T-helper 1 cell (primary cell): Measurements from ENCODE around the gene ZBTB47.

Experiments used
- DNase-seq, 5 donors: peaks; one replicate each; pipeline ENCODE4 v3.0.0-alpha.2; 2012 to 2020

Gene ZBTB47

DNA sequence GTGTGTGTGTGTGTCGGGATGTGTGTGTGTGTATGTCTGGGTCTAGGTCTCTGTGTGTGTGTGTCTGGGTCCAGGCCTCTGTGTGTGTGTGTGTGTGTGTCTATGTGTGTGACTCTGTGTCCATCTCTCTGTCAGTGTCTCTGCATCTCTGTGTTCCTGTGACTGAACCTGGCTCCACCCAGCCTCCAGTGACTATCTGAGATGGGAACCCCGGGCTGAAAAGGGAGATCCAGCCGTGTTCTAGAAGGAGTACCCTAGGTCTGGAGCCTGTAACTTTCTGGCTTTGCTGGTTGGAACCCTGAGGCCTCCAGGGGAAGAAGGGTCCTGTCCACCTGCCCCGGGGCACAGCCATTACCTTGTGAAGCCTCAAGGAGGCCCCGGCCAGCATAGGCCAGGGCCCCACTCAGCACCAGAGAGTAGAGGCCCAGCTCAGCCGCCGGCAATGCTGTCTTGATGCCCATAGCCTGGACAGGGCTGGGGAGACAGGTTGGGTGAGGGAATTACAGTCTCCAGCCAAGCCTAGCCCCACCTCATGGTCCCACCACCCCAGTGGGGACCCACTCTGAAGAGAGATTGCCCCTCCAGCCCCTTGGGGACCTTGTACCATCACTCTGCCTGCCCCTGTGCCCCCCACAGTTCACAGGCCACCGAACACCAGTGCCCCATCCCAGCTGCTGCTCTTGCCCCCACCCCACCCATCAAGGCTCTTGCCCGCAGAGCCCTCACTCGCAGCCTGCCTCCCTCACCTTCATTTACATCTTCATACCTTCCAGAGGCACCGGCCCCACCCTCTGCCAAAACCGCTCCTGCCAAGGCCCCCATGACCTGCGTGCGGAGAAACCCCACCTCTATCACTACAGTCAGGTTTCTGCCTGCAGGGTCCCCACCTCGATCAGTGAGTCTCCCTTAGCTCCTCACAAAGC is 47.1 kb downstream of the ZBTB47 start:
- no peak for DNase-seq

DNA sequence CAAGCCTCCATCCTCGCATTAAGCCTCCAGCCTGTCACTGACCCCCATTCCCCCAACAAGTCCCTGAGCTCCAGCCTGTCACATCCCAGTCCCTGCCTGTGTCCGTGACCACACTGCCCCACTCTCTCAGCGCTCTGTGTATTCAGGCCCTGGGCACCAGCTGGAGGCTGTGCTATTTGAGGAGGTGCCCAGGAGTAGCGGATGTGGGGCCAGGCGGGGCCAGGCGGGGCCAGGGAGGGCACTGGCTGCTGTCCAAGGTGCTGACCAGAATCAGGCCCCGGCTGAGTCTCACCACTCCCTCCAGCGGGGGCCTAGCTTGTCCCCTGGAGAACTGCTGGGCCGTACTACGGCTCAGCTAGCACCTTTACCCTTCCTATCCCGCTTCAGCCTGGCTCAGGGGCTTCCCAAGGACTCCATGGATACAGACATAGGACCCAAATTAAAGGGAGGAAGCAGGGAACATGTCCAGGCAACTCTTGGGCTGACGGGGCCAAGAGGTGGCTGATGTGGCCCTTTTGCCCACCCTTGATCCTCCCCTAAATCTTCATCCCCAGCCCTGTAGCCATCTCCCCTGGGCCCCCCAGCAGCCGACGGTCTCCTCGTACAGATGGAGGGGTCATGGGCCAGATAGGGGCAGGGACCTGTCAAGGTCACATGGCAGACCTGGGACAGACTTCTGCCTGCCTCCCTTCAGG is 48.0 kb downstream of the ZBTB47 start:
- peak in 4 of 5 donors; percentile 36 to 54 (median 46) for DNase-seq

GRCh38 chr3:42702066-42702951 is 48.8 kb downstream of the ZBTB47 start, which contains the start of gene HHATL:
Gene HHATL, minus strand, starts transcription at chr3:42702798. Its CDS starts 1,972 bp downstream, at chr3:42700826.
- DNase-seq, result no peak

- DNase-seq, result no peak
Observed at GRCh38 chr3:42702982-42703694, 49.6 kb downstream of the ZBTB47 start.

DNA sequence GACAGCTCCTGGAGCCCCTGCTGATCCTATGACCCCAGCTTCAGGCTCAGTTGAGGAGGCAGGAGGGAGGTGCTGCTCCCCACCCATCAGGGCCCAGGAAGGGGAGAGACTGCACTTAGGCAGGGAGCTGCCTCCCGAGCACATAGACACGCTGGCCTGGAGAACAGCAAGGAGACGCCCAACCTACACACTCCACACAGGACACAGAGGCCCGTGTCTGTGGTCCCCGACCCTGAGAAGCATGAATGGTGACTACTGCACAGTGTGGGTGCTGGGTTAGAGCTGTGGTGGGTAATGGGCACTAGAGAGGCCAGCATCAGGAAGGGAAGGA is 50.2 kb downstream of the ZBTB47 start:
- DNase-seq, result no peak

DNA sequence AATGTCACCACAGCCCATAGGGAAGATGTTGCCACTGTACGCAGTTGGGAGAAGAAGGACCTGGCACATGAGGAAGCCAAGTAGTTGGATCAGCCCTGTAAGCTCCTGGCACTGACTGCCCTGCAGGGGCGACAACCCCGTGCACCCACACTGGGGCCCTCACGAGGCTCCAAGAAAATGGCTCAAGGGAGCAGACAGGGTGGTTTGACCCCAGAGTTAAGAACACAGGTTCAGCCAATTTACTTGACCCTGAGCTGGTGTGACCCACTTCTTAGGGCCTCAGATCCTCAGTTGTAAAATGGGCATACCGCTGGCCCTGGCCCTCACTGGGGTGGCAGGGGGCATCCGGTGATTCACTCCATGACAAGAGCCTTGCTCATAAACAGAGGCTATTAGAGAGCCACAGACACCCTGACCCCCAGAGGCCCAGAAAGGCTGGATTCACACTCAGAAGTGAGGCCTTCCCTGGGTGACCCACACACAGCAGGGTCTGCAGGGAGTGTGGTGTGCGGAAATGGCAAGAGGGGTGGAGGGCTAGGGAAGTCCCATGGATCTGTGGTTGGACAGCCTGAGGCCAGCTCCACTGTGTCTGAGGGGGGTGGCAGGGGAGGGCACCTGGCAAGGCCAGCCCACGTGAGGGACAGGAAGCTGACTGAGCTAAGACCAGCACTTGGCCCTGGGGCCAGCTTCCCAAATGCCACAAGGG is 50.8 kb downstream of the ZBTB47 start:
- DNase-seq, result no peak

- no peak for DNase-seq
Observed at GRCh38 chr3:42705058-42705767, 51.7 kb downstream of the ZBTB47 start.

DNA sequence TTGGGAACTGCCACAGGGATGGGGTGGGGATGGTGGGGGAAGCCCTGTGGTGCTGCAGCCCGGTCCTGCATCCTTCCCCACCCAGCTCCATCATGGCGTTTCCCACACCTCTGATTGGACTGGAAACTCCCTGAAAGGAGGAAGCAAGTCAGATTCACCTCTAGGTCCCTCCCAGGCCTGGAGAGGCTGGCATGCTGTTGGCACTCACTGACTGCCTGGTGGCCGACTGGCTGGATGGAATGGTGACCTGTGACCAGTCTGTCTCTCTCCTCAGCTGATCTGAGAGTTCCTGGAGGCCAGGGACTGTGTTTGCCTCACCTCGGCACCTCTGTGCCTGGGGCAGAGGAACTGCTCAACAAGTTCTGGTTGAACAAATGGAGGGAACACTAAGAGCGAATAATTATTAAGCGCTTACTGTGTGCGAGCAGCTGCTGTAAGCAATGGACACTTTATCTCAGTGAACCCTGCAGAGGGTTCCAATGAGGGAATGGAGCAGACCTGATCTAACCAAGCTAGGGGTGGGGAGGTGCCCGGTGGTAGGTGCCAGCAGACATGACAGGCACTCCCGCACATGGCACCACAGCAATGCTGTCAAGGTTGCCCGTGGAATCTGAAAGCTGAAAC is 52.6 kb downstream of the ZBTB47 start:
- DNase-seq, result peak in 1 of 5 donors; percentile 2

GRCh38 chr3:42706721-42707619 is 53.5 kb downstream of the ZBTB47 start:
- peak in 1 of 5 donors; percentile 4 for DNase-seq

DNA sequence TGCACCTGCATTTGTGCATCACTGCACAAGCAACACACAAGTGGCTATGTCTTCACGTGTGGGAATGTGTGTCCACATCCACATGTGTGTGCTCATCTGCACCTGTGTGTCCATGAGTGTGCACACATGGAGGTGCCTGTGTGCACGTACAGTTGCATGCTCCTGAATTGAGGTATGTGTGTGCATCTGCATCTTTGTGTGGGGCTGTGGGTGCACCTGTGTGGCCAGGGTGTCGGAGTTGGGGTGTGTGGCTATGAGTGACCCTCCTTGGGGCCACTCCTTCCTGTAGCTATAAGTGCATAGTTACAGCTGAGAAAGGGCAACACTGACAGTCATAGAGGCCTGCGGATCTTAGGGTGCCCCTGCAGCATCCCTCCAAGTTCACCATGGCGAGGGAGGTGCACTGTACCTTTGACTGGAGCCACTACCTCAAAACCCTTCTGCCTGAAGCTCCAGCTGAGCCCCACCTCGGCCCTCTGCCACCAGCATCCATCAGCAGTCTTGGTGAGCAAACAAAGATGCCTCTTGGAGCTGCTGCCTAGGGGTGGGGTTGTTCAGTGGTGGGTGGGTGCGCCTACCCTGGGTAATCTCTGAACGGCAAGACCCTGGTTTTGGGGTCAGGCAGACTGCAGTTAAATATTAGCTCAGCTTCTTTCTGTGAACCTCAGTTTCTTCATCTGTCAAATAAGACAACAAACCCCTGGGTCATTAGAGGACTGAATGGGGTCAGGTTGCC is 54.3 kb downstream of the ZBTB47 start:
- DNase-seq, result peak in 1 of 5 donors; percentile 4

DNA sequence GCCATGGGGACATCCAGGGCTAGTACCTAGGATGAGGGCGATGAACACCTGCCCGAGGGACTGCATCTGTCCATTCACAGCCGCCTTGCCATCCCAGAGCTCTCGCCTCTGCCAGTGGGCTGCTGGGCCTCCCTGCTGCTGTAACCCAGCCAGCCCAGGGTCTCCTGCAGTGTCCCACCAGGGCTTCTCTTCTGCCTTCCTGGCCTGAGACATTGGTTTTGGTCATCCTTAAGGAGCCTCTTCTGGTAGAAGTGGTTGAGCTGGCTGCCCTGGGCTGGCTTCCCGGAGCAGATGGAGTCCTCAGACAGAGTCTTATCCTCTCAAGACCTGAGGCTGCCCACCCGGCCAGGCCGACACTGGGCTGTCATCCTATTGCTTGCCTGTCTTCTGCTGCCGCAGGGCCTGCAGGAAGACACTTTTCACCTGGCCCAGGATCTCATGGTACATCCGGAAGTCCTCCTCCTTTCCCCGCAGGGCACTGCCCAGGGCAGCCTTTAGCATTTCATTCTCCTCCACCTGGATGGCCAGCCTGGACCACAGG is 55.2 kb downstream of the ZBTB47 start:
- peak in 1 of 5 donors; percentile 9 for DNase-seq

DNA sequence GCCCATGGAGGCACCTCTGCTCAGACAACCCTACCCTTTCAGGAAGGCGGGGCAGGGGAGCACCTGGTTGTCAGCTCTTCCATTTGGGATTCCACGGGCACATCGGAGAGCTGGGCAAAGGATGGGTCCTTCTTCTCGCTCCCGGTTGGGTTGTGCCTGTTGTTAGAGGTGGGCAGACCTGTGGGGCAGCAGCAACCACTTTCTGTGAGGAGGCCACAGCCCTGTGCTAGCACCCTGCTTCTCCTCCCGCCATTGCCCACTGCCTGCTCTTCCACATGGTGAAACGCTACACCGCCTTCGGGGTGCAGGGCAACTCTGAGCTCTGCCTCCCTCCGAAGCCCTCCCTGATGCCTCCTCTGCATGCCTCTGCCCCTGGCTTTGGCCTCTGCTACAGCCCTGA is 56.1 kb downstream of the ZBTB47 start:
- peak in 1 of 5 donors; percentile 2 for DNase-seq

GRCh38 chr3:42710323-42711021 is 57.0 kb downstream of the ZBTB47 start:
- peak in 1 of 5 donors; percentile 6 for DNase-seq

- DNase-seq, result peak in 1 of 5 donors; percentile 3
Observed at GRCh38 chr3:42711491-42712343, 58.2 kb downstream of the ZBTB47 start.

DNA sequence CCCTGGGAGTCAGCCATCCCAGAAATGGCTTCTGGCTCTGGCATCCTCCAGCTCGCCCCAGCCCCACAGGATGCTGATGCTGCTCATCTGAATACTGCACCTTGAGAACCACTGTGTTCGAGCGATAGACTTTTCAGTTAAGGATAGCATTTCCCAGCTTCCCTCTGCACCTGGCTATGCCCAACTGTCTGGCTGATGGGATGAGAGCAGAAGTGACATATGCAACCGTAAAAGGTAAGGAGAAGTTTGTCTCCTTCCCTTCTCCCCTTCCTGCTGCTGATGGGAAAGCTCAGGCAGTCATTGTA is 58.8 kb downstream of the ZBTB47 start:
- DNase-seq, result no peak

DNA sequence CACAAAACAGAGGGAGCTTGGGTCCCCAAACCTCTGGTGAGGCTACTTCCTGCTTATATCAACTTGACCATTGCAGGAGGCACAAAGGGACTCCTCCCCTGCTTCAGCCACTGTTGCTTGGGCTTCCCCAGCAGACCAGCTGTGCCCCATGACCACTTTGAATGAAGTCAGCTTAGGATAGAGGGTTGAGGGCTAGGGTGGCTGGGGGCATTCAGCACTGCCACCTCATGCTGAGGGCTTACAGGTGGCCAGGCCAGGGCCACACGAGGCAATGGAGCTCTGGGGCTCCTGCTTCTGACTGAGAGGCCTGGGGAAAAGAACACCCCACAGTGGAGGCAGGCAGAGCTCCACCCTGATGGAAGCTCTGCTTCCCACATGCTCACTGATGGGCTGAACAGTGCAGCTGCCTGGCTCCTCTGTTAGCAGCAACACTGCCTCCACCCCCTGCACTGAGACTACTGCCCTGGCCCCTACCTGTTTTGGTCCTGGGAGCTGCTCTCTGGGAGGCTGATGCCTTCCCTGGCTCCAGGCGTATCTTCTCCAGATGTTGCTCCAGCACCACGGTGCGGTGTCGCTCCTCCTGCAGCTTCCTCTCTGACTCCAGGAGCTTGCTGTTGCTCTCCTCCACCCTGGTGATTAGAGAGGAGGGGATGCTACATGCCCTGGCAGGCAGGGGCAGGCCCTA is 59.3 kb downstream of the ZBTB47 start:
- DNase-seq, result no peak
